Endodermal cell (in vitro differentiated cells): Measurements from ENCODE around the gene DGKD. TPM values are rescaled to one million over a fixed set of nuclear protein-coding genes. Genes with fewer than 3 reads are reported as not detected.

Experiments used
- DNase-seq: peaks from one replicate; pipeline ENCODE4 v3.0.0-alpha.2; 2017
- H3K27ac ChIP-seq: 2 replicates; pipeline ENCODE4 v1.5.1; 2013; ENCODE audit warnings: mild to moderate bottlenecking, low read depth, low read length, moderate library complexity
- H3K27me3 ChIP-seq: 2 replicates; pipeline ENCODE4 v1.6.1; 2013; ENCODE audit warnings: mild to moderate bottlenecking, low read length, moderate library complexity; ENCODE audit not compliant: insufficient read depth, control insufficient read depth, poor library complexity, severe bottlenecking
- H3K36me3 ChIP-seq: 2 replicates; pipeline ENCODE4 v1.7.0; 2013; ENCODE audit warnings: mild to moderate bottlenecking, low read length, moderate library complexity; ENCODE audit not compliant: control insufficient read depth, insufficient read depth
- H3K4me1 ChIP-seq: one replicate; pipeline ENCODE4 v1.7.0; 2013; ENCODE audit warnings: low read length; ENCODE audit not compliant: control insufficient read depth, insufficient read depth
- H3K4me3 ChIP-seq: 2 replicates; pipeline ENCODE4 v1.5.1; 2013; ENCODE audit warnings: mild to moderate bottlenecking, low read length, moderate library complexity
- H3K9ac ChIP-seq: 2 replicates; pipeline ENCODE4 v1.6.1; 2013; ENCODE audit warnings: mild to moderate bottlenecking, low read length, moderate library complexity; ENCODE audit not compliant: poor library complexity, severe bottlenecking; ENCODE audit errors: extremely low read depth
- H3K9me3 ChIP-seq: 2 replicates; pipeline ENCODE4 v1.6.1; 2013; ENCODE audit warnings: mild to moderate bottlenecking, low read length, moderate library complexity; ENCODE audit not compliant: control insufficient read depth
- H3K27ac Mint-ChIP-seq: 2 replicates; pipeline ENCODE4 v1.8.0; 2020; ENCODE audit warnings: mixed read lengths
- H3K27me3 Mint-ChIP-seq: 2 replicates; pipeline ENCODE4 v1.8.0; 2021; ENCODE audit warnings: mild to moderate bottlenecking, mixed read lengths; ENCODE audit not compliant: insufficient read depth
- H3K36me3 Mint-ChIP-seq: 2 replicates; pipeline ENCODE4 v1.8.0; 2020; ENCODE audit warnings: low read depth, mixed read lengths
- H3K4me1 Mint-ChIP-seq: 2 replicates; pipeline ENCODE4 v1.8.0; 2020; ENCODE audit warnings: mixed read lengths
- H3K4me3 Mint-ChIP-seq: 2 replicates; pipeline ENCODE4 v1.8.0; 2020; ENCODE audit warnings: mild to moderate bottlenecking, moderate library complexity, mixed read lengths
- H3K9me3 Mint-ChIP-seq: 2 replicates; pipeline ENCODE4 v1.8.0; 2020; ENCODE audit warnings: mild to moderate bottlenecking, mixed read lengths
- CTCF ChIP-seq: fragments of 200-600 bp; sonication (generic); conservative IDR thresholded peaks from 2 replicates; pipeline ENCODE4 v1.5.0; 2021; ENCODE audit warnings: antibody characterized with exemption, mild to moderate bottlenecking
- WGBS, 2 experiments: methylation state at CpG; one replicate each; pipeline versions ENCODE4 v1.1.5 to v1.1.7; 2013; ENCODE audit warnings: missing lambda C conversion rate in 2 of 2, mixed read lengths in 1 of 2; ENCODE audit not compliant: insufficient coverage in 1 of 2, insufficient read length in 1 of 2; 5-methylcytosine and 5-hydroxymethylcytosine counted together
- total RNA-seq, 2 donors: library from RNA; stranded (reverse); fragmentation: NEBNext Ultra II Directional in 1 of 2; extraction: Animal tissue kit (Norgen Biotek cat#: 25700) in 1 of 2; gene quantifications; 2 replicates in 1 of 2; 3 replicates in 1 of 2; pipeline ENCODE4 v1.2.1, GENCODE V29; 2021

The DGKD gene
- total RNA-seq, 2 donors from 2014 or later: 39.2 to 46.9 TPM

GRCh38 chr2:233477548-233478433, 123.5 kb downstream of the DGKD start:
- no peaks in the 10 kb centered on the region for H3K4me1 ChIP-seq
- H3K4me3 Mint-ChIP-seq: no peak overlapping the region
- no peak for TF ChIP-seq CTCF
- H3K9ac ChIP-seq: no peak overlapping the region
- 94 to 97% methylated on average over 19 to 29 of the region's 29 CpGs for WGBS, 2 experiments
- no peaks in the 10 kb centered on the region for H3K27me3 Mint-ChIP-seq
- H3K27ac Mint-ChIP-seq: no peak overlapping the region
- peaks cover 3% of the 10 kb centered on the region for H3K9me3 Mint-ChIP-seq
- H3K36me3 ChIP-seq: peaks cover 5% of the 10 kb centered on the region
- peaks cover 21% of the 10 kb centered on the region for H3K36me3 Mint-ChIP-seq
- no peaks in the 10 kb centered on the region for H3K27me3 ChIP-seq
- H3K9me3 ChIP-seq: peaks cover 4% of the 10 kb centered on the region
- H3K4me3 ChIP-seq: no peak overlapping the region
- H3K4me1 Mint-ChIP-seq: peaks cover 2% of the 10 kb centered on the region
- DNase-seq: no peak
- no peak overlapping the region for H3K27ac ChIP-seq

GRCh38 chr2:233479616-233480489, 125.6 kb downstream of the DGKD start:
- peaks cover 2% of the 10 kb centered on the region for H3K4me1 Mint-ChIP-seq
- no peak overlapping the region for H3K27ac Mint-ChIP-seq
- TF ChIP-seq CTCF: no peak
- Histone ChIP-seq H3K9ac (no peak overlapping the region), H3K9me3 (peaks cover 11% of the 10 kb centered on the region), H3K27ac (no peak overlapping the region), H3K4me1 (no peaks in the 10 kb centered on the region), H3K27me3 (no peaks in the 10 kb centered on the region), H3K4me3 (no peak overlapping the region), H3K36me3 (peaks cover 25% of the 10 kb centered on the region)
- H3K9me3 Mint-ChIP-seq: peaks cover 13% of the 10 kb centered on the region
- H3K36me3 Mint-ChIP-seq: peaks cover 35% of the 10 kb centered on the region
- WGBS, 2 experiments: 91 to 100% methylated on average over 3 to 27 of the region's 27 CpGs
- no peak for DNase-seq
- H3K27me3 Mint-ChIP-seq: no peaks in the 10 kb centered on the region
- H3K4me3 Mint-ChIP-seq: no peak overlapping the region

GRCh38 chr2:233480490-233481202, 126.4 kb downstream of the DGKD start:
- WGBS, 2 experiments: 93 to 94% methylated on average over 9 to 21 of the region's 21 CpGs
- H3K4me3 Mint-ChIP-seq: no peak overlapping the region
- Histone ChIP-seq H3K9ac (no peak overlapping the region), H3K4me1 (no peaks in the 10 kb centered on the region), H3K4me3 (no peak overlapping the region), H3K27me3 (no peaks in the 10 kb centered on the region), H3K9me3 (peaks cover 11% of the 10 kb centered on the region), H3K27ac (no peak overlapping the region), H3K36me3 (peaks cover 31% of the 10 kb centered on the region)
- TF ChIP-seq CTCF: no peak
- no peaks in the 10 kb centered on the region for H3K27me3 Mint-ChIP-seq
- peaks cover 2% of the 10 kb centered on the region for H3K4me1 Mint-ChIP-seq
- peaks cover 42% of the 10 kb centered on the region for H3K36me3 Mint-ChIP-seq
- DNase-seq: no peak
- H3K27ac Mint-ChIP-seq: peak overlapping the region; percentile 39
- H3K9me3 Mint-ChIP-seq: peaks cover 13% of the 10 kb centered on the region
